GM10266 (cell line): ENCODE measurements around the gene AKAP12.
"Not testable (repeated sequence)": the region's sequence is repeated elsewhere in the genome, so short reads cannot be mapped to it uniquely, and the experiment has no call there.

Experiments
- DNase-seq: peaks from one replicate; pipeline ENCODE4 v3.0.0; 2012; ENCODE audit errors: extremely low spot score
- CTCF ChIP-seq: IDR thresholded peaks from 2 replicates; pipeline ENCODE4 v1.5.1; 2012; ENCODE audit warnings: mild to moderate bottlenecking, low read depth; ENCODE audit not compliant: control insufficient read depth, insufficient read depth; ENCODE audit errors: missing control alignments

The AKAP12 gene

GRCh38 chr6:151340219-151340978 is 100.6 kb downstream of the AKAP12 start:
- no peak for TF ChIP-seq CTCF
- no peak for DNase-seq

- no peak for DNase-seq
- TF ChIP-seq CTCF, result no peak
Measured at GRCh38 chr6:151341476-151342195, 101.9 kb downstream of the AKAP12 start.

- DNase-seq, result not testable (repeated sequence)
Measured at GRCh38 chr6:151342750-151343149, 103.0 kb downstream of the AKAP12 start.

GRCh38 chr6:151349651-151350270 is 110.0 kb downstream of the AKAP12 start:
- DNase-seq, result no peak

GRCh38 chr6:151350442-151351145 is 110.8 kb downstream of the AKAP12 start:
- no peak for TF ChIP-seq CTCF
- DNase-seq, result no peak

More at GRCh38 chr6:151349651-151350270, 110.0 kb downstream of the AKAP12 start:
- TF ChIP-seq CTCF, result no peak

- no peak for DNase-seq
- TF ChIP-seq CTCF, result no peak
Measured at GRCh38 chr6:151351146-151351700, 111.5 kb downstream of the AKAP12 start.

GRCh38 chr6:151351731-151352130 is 112.0 kb downstream of the AKAP12 start:
- no peak for TF ChIP-seq CTCF
- DNase-seq, result no peak
